HL-60 (cell line): ENCODE measurements around the gene HLA-G.
"Not testable (repeated sequence)": the region's sequence is repeated elsewhere in the genome, so short reads cannot be mapped to it uniquely, and the experiment has no call there.

Experiments
- GABPA ChIP-seq: IDR thresholded peaks from 2 replicates; pipeline ENCODE4 v1.6.1; 2012; ENCODE audit warnings: low read depth
- POLR2AphosphoS5 ChIP-seq: IDR thresholded peaks from 2 replicates; pipeline ENCODE4 v1.6.1; 2012; ENCODE audit warnings: low read depth
- SPI1 ChIP-seq: IDR thresholded peaks from 2 replicates; pipeline ENCODE4 v1.6.1; 2012; ENCODE audit warnings: low read depth, mild to moderate bottlenecking, borderline replicate concordance
- TF ChIP-seq, protein P1 (sequence below): IDR thresholded peaks from one replicate; pipeline ENCODE4 v1.5.1; 2011; ENCODE audit warnings: low read length, control low read depth, inconsistent platforms; ENCODE audit not compliant: insufficient read depth
- TF ChIP-seq, protein P2 (sequence below): IDR thresholded peaks from 2 replicates; pipeline ENCODE4 v1.6.1; 2012; ENCODE audit warnings: low read depth; ENCODE audit not compliant: insufficient replicate concordance

DNA sequence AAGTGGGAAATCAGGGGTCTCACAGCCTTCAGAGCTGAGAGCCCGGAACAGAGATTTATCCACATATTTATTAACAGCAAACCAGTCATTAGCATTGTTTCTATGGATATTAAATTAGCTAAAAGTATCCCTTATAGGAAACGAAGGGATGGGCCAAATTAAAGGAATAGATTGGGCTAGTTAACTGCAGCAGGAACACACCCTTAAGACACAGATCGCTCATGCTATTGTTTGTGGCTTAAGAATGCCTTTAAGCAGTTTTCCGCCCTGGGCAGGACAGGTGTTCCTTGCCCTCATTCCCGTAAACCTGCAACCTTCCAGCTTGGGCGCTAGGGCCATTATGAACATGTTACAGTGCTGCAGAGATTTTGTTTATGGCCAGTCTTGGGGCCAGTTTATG, 48.1 kb downstream of the HLA-G start:
- TF ChIP-seq, protein P1, sequence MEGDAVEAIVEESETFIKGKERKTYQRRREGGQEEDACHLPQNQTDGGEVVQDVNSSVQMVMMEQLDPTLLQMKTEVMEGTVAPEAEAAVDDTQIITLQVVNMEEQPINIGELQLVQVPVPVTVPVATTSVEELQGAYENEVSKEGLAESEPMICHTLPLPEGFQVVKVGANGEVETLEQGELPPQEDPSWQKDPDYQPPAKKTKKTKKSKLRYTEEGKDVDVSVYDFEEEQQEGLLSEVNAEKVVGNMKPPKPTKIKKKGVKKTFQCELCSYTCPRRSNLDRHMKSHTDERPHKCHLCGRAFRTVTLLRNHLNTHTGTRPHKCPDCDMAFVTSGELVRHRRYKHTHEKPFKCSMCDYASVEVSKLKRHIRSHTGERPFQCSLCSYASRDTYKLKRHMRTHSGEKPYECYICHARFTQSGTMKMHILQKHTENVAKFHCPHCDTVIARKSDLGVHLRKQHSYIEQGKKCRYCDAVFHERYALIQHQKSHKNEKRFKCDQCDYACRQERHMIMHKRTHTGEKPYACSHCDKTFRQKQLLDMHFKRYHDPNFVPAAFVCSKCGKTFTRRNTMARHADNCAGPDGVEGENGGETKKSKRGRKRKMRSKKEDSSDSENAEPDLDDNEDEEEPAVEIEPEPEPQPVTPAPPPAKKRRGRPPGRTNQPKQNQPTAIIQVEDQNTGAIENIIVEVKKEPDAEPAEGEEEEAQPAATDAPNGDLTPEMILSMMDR, result not testable (repeated sequence)
- TF ChIP-seq POLR2AphosphoS5, GABPA, SPI1: not testable (repeated sequence)
- TF ChIP-seq, protein P2, sequence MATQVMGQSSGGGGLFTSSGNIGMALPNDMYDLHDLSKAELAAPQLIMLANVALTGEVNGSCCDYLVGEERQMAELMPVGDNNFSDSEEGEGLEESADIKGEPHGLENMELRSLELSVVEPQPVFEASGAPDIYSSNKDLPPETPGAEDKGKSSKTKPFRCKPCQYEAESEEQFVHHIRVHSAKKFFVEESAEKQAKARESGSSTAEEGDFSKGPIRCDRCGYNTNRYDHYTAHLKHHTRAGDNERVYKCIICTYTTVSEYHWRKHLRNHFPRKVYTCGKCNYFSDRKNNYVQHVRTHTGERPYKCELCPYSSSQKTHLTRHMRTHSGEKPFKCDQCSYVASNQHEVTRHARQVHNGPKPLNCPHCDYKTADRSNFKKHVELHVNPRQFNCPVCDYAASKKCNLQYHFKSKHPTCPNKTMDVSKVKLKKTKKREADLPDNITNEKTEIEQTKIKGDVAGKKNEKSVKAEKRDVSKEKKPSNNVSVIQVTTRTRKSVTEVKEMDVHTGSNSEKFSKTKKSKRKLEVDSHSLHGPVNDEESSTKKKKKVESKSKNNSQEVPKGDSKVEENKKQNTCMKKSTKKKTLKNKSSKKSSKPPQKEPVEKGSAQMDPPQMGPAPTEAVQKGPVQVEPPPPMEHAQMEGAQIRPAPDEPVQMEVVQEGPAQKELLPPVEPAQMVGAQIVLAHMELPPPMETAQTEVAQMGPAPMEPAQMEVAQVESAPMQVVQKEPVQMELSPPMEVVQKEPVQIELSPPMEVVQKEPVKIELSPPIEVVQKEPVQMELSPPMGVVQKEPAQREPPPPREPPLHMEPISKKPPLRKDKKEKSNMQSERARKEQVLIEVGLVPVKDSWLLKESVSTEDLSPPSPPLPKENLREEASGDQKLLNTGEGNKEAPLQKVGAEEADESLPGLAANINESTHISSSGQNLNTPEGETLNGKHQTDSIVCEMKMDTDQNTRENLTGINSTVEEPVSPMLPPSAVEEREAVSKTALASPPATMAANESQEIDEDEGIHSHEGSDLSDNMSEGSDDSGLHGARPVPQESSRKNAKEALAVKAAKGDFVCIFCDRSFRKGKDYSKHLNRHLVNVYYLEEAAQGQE, result not testable (repeated sequence)
